Retinal pigment epithelial cell (primary cell): ENCODE data around the gene SCAANT1.

ENCODE experiments used
- DNase-seq: peaks from one replicate; pipeline ENCODE4 v3.0.0-alpha.2; 2010; ENCODE audit warnings: low read depth
- H3K4me3 ChIP-seq: 2 replicates; pipeline ENCODE4 v1.5.1; 2011; ENCODE audit warnings: mild to moderate bottlenecking, low read length, control low read depth, moderate library complexity
- TF ChIP-seq, protein P1 (sequence below): conservative IDR thresholded peaks from 2 replicates; pipeline ENCODE4 v1.5.1; 2011; ENCODE audit warnings: low read depth, low read length, control low read depth, inconsistent platforms

The SCAANT1 gene

DNA sequence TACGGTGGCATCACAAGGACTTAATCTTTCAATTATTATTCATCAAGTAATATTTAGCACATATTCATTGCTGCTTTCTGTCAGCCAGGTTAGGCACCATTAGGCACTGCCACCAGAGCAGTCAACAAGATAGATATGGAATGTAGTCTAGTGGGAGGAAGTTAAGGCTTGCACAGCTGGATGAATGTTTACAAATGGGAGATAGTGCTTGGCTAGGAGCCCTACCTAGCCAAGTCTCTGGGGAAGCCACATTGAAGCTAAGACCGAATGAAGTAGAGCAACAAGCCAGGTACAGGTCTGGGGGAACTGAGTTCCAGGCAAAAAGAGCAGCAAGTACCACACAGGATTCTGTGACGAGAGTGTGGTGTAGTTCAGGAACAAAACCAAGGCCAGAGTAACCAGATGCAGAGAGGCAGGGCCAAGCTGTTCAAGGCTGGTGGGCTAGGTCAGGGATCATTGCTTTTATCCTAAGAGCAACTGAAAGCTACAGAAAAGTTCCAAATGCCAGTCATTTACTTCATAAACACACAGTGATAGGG, 33.4 kb upstream of the SCAANT1 start:
- H3K4me3 ChIP-seq: no peak overlapping the region
- no peak for DNase-seq
- TF ChIP-seq, protein P1, sequence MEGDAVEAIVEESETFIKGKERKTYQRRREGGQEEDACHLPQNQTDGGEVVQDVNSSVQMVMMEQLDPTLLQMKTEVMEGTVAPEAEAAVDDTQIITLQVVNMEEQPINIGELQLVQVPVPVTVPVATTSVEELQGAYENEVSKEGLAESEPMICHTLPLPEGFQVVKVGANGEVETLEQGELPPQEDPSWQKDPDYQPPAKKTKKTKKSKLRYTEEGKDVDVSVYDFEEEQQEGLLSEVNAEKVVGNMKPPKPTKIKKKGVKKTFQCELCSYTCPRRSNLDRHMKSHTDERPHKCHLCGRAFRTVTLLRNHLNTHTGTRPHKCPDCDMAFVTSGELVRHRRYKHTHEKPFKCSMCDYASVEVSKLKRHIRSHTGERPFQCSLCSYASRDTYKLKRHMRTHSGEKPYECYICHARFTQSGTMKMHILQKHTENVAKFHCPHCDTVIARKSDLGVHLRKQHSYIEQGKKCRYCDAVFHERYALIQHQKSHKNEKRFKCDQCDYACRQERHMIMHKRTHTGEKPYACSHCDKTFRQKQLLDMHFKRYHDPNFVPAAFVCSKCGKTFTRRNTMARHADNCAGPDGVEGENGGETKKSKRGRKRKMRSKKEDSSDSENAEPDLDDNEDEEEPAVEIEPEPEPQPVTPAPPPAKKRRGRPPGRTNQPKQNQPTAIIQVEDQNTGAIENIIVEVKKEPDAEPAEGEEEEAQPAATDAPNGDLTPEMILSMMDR: no peak

DNA sequence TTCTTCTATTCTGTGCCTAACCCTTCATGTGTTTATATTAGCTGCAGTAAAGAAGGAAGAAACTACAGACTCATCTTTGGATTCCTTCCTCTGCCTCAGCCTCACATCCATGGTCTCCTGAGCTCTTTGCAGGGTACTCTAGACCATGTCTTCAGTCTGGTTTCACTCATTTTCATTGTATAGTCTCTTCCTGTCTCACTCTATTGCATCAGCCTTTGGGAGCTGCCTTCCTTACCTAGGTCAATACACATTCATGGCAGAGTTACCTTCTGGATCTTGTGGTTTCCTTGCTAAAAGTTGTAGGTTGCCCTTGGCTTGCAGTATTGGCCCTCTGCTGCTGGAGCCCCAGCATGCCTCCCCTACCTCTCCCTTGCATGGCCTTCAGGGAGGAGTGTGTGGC, 31.5 kb upstream of the SCAANT1 start:
- DNase-seq: no peak
- TF ChIP-seq, protein P1: no peak
- no peak overlapping the region for H3K4me3 ChIP-seq

DNA sequence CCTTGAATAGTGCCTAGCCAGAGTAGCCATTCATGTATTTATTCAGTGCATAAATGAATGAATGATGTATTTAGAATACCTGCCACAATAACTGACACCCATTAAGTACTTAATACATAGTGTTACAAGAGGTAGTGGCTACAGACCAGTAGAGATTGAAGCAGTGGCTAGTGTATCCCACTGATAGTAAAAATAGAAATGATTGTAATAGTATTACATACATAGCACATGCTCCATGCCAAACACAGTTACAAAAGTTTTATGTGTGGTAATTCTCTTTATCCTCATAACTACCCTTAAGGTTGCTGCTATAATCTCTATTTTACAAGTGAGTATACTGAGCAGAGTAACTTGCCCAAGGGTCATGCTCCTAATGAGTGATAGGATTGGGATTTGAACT, 30.3 kb upstream of the SCAANT1 start:
- TF ChIP-seq, protein P1: no peak
- no peak overlapping the region for H3K4me3 ChIP-seq
- no peak for DNase-seq

DNA sequence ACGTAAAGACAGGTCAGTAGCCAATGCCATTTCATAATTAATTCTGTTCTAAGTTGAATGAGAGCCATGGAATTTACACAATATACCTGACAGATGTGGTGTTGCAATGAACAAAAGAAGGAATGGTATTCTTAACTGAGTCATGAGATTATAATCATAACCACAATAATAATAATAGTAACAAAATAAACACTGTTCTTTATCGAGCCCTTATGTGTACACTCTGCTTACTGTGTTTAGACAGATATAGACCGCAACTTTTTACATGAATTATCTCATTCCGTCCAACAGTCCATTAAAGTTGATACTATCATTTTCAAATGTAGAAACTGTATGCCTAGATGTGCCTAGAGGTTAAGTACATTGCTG, 28.2 kb upstream of the SCAANT1 start:
- no peak overlapping the region for H3K4me3 ChIP-seq
- TF ChIP-seq, protein P1: no peak
- no peak for DNase-seq

DNA sequence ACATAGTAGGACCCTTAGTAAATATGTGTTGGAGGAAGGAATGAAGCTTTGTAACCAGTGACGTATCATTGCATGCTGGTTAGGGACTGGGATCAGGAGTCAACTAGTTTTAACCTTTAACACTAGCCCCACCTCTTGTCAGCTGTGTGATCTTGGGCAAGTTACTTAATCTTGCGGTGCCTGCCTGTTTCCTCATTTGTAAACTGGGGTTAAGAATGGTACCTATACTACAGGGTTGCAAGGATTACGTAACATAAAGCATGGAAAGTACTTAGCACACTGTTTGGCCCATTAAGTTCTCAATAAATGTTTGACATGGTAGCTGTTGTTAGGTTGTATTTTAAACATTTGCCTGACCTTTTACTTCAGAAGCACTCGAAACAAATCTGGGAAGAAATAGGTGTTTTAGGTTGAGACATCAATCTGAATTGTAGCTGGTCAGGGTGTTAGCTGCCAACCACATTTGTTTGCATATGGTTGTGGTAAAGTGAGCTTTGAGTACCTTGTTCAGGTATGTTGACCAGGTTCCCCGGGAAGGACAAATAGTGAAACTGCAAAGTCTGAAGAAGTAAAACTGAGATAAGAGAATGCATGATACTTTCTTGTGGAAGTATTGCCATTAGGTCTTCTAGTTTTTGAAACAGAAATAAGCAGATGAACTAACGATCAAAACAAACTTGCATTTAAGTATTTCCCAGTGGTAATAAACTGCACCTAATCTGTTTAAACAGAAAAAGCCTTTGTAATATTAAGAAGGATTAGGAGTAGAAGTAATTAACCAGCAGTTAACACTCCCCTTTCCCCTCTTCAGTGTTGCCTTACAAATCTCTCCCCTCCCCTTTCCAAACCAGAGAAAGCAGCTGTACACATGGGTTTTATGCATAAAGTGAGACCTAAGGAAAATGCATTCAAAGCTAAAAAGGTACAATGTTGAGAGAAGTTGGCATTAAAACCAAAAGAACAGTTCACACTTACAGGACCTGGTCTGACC, 25.8 kb upstream of the SCAANT1 start:
- no peak for DNase-seq
- no peak overlapping the region for H3K4me3 ChIP-seq
- TF ChIP-seq, protein P1: no peak

DNA sequence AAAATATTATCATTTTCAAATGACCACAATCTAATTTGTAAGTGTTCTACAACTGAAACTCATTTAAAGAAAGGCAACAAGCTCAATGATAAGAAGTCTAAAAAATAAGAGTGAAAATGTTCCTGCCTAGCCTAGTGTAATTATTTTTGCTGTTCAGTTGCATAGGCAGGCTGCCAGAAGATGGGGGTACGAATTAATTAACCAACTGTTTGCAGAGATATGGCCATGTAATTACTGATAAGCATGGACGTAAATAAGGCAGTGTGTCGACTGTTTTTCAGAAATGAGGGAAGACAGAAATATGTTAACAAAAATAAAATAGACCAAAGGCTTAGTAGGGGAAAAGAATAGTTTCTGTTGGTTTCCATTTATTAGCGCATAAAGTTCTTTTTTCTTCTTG, 24.7 kb upstream of the SCAANT1 start:
- no peak for DNase-seq
- no peak overlapping the region for H3K4me3 ChIP-seq
- TF ChIP-seq, protein P1: no peak
